ENCODE data around the gene JADE2. TPM values are rescaled to one million over a fixed set of nuclear protein-coding genes. Genes with fewer than 3 reads are reported as not detected.
A peak's percentile ranks its signal among the peaks of the same experiment; 100 is the strongest.

JADE2 gene
- total and polyA plus RNA-seq, 2 of the 8 experiments (the other 6 are each of a cell fraction or from before 2014, with no cell fraction given): 19.2 to 55.8 TPM

DNA sequence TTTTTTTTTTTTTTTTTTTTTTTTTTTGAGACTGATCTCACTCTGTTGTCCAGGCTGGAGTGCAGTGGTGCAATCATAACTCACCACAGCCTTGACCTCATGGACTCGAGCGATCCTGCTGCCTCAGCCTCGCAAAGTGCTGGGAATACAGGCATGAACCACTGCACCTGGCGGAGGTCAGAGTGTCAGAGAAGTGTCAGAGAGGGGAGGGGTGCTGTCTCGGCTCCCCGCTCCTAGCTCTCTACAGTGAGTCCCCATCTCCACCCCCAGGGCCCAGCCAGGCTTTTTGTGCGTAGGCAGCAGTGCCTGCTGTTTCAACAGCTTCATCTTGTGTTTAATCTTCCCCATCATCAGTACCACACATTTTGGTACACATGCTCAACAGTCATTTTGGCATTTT lies 68.9 kb downstream of the JADE2 start:
- Histone ChIP-seq H3K14ac (ENCODE audit: insufficient read length) (no peak overlapping the region), H3K27ac (ENCODE audit: low read depth, low read length) (no peak overlapping the region), H3K79me1 (ENCODE audit: low read depth, low read length) (no peaks in the 10 kb centered on the region), H3K9ac (replicated peaks in 1 of 4; ENCODE audit: extremely low read depth in 1 of 4, low read depth in 3 of 4, low read length in 3 of 4) (no peak overlapping the region), H4K5ac (ENCODE audit: insufficient read length, low read depth, low read length) (no peak overlapping the region), H2BK15ac (ENCODE audit: low read length) (peak overlapping the region; percentile 92; the same call in 1 of the 2 replicates), H2BK120ac (replicated peaks; ENCODE audit: low read depth, low read length) (no peak overlapping the region), H2AK5ac (ENCODE audit: low read depth, low read length) (no peak overlapping the region), H3K56ac (replicated peaks; ENCODE audit: insufficient read length, low read depth, low read length) (no peak overlapping the region), H3K23me2 (ENCODE audit: low read depth, low read length) (peaks cover 2% of the 10 kb centered on the region), H2BK12ac (ENCODE audit: low read depth, low read length) (peak overlapping the region; percentile 94), H3K4me3 (ENCODE audit: extremely low read depth in 1 of 4, insufficient read depth in 2 of 4, low read depth in 3 of 4, low read length in 4 of 4) (no peak overlapping the region), H3K18ac (ENCODE audit: extremely low read depth, low read length) (no peak overlapping the region; the same call in none of the 2 replicates), H3K27me3 (replicated peaks in 1 of 4; ENCODE audit: control insufficient read depth in 3 of 4, extremely low read depth in 1 of 4, insufficient read depth in 3 of 4, low read length in 3 of 4) (no peaks in the 10 kb centered on the region), H3K4me1 (replicated peaks in 1 of 4; ENCODE audit: control insufficient read depth in 3 of 4, insufficient read depth in 4 of 4, low read length in 3 of 4) (peaks cover 14 to 24% (median 17%) of the 10 kb centered on the region in 4 experiments), H2AFZ (ENCODE audit: low read length) (no peak overlapping the region), H3K23ac (ENCODE audit: insufficient read length) (no peak overlapping the region), H2BK5ac (ENCODE audit: low read depth, low read length) (peak overlapping the region; percentile 35; the same call in 1 of the 2 replicates), H3K4me2 (ENCODE audit: insufficient read depth in 1 of 2, low read depth in 2 of 2, low read length in 2 of 2) (no peak overlapping the region), H4K20me1 (replicated peaks in 1 of 2; ENCODE audit: control insufficient read depth in 1 of 2, insufficient read depth in 2 of 2, low read length in 2 of 2) (no peaks in the 10 kb centered on the region), H3K4ac (replicated peaks; ENCODE audit: insufficient read length, low read depth, low read length) (peak overlapping the region; percentile 7), H3K9me3 (ENCODE audit: insufficient read depth in 2 of 2, low read depth in 1 of 2, low read length in 1 of 2) (no peaks in the 10 kb centered on the region), H3K36me3 (ENCODE audit: control insufficient read depth in 2 of 4, insufficient read depth in 4 of 4, low read length in 3 of 4) (no peaks in the 10 kb centered on the region), H4K8ac (ENCODE audit: extremely low read depth, insufficient read depth, low read length) (no peak overlapping the region), H4K91ac (replicated peaks; ENCODE audit: insufficient read length, low read length) (peak overlapping the region; percentile 61), H2BK20ac (ENCODE audit: low read length) (peak overlapping the region; percentile 95), H3K79me2 (ENCODE audit: control insufficient read depth in 1 of 2, insufficient read depth in 2 of 2, low read length in 2 of 2) (no peaks in the 10 kb centered on the region)
- POLR2A ChIA-PET (ENCODE audit: partially characterized antibody): interaction anchor here (1.9 to 4.7 kb wide), 2 partner anchors 11 to 54 kb away, joined by 6 to 13 read pairs; partner anchors contain the start of gene SEC24A
- CTCF ChIA-PET (ENCODE audit: partially characterized antibody): interaction anchor here (0.6 to 6.2 kb wide), 2 partner anchors 7 to 32 kb away, joined by 4 to 48 read pairs; no protein-coding TSS in a partner anchor
- DNase-seq (ENCODE audit: low read depth in 1 of 2, low spot score in 2 of 2) (no peak), FAIRE-seq (no peak)
- 99% methylated on average over 7 of the region's 7 CpGs; no CpG with 5 or more reads in 1 of the 2 experiments for WGBS, 2 experiments (ENCODE audit: extremely low coverage in 1 of 2, insufficient coverage in 1 of 2, insufficient read length in 1 of 2, insufficient replicate concordance in 2 of 2, low coverage in 1 of 2, low lambda C conversion rate in 2 of 2, missing lambda C conversion rate in 1 of 2)
- TF ChIP-seq RXRA (IDR thresholded peaks at IDR 0.05; ENCODE audit: insufficient read depth, low read depth, low read length) (no peak), HDAC2 (IDR thresholded peaks at IDR 0.05; ENCODE audit: borderline replicate concordance in 1 of 2, low read depth in 2 of 2, low read length in 2 of 2) (no peak), TEAD4 (IDR thresholded peaks at IDR 0.05; ENCODE audit: low read depth, low read length) (no peak), KDM1A (IDR thresholded peaks at IDR 0.05; ENCODE audit: borderline replicate concordance, low read length) (no peak), HDAC6 (IDR thresholded peaks at IDR 0.05; ENCODE audit: low read depth, low read length) (no peak), GABPA (IDR thresholded peaks at IDR 0.05; ENCODE audit: borderline replicate concordance, insufficient read depth, low read length) (no peak), BCL11A (IDR thresholded peaks at IDR 0.05; ENCODE audit: low read depth in 2 of 2, low read length in 2 of 2) (no peak), YY1 (IDR thresholded peaks at IDR 0.05; ENCODE audit: low read depth, low read length) (no peak), SIRT6 (IDR thresholded peaks at IDR 0.05; ENCODE audit: low read length) (no peak), POU5F1 (IDR thresholded peaks at IDR 0.05; ENCODE audit: low read depth, low read length) (no peak), POLR2AphosphoS5 (IDR thresholded peaks at IDR 0.05; ENCODE audit: low read depth, low read length) (no peak)
- TF ChIP-seq, protein P1, sequence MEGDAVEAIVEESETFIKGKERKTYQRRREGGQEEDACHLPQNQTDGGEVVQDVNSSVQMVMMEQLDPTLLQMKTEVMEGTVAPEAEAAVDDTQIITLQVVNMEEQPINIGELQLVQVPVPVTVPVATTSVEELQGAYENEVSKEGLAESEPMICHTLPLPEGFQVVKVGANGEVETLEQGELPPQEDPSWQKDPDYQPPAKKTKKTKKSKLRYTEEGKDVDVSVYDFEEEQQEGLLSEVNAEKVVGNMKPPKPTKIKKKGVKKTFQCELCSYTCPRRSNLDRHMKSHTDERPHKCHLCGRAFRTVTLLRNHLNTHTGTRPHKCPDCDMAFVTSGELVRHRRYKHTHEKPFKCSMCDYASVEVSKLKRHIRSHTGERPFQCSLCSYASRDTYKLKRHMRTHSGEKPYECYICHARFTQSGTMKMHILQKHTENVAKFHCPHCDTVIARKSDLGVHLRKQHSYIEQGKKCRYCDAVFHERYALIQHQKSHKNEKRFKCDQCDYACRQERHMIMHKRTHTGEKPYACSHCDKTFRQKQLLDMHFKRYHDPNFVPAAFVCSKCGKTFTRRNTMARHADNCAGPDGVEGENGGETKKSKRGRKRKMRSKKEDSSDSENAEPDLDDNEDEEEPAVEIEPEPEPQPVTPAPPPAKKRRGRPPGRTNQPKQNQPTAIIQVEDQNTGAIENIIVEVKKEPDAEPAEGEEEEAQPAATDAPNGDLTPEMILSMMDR (IDR thresholded peaks at IDR 0.05; ENCODE audit: control extremely low read depth in 1 of 3, insufficient read depth in 1 of 3, low read depth in 1 of 3, low read length in 3 of 3): no peak

All from H1 (cell line).